MCF 10A (cell line): ENCODE results near the gene SP100. TPM values are rescaled to one million over a fixed set of nuclear protein-coding genes. Genes with fewer than 3 reads are reported as not detected.

Experiments used
- BruUV-seq: library from RNA; stranded (reverse); fragments of 400-500 nt; replicated peaks from 2 replicates; lab custom pipeline; 2021; lab: Mats Ljungman, UMichigan
- CTCF ChIA-PET: fragments of 300-600 bp; sonication (Branson Sonifier 250); formaldehyde crosslinking; extraction: SDS; loops from one replicate; lab custom pipeline; 2021; ENCODE audit warnings: antibody characterized with exemption, inconsistent platforms; lab: Yijun Ruan, JAX
- POLR2A ChIA-PET: fragments of 300-600, 350-650 bp; sonication (Branson Sonifier 250); formaldehyde crosslinking; extraction: SDS; loops from one replicate; lab custom pipeline; 2020; ENCODE audit warnings: antibody characterized with exemption, inconsistent platforms; lab: Yijun Ruan, JAX
- DNase-seq: peaks from one replicate; pipeline ENCODE4 v3.0.0-alpha.2; 2018; ENCODE audit not compliant: unreplicated experiment
- H3K27ac Mint-ChIP-seq: one replicate; pipeline ENCODE4 v1.8.0; 2022; ENCODE audit warnings: mild to moderate bottlenecking, low read depth, mixed read lengths; ENCODE audit not compliant: unreplicated experiment
- H3K27me3 Mint-ChIP-seq: one replicate; pipeline ENCODE4 v1.8.0; 2022; ENCODE audit warnings: mixed read lengths; ENCODE audit not compliant: insufficient read depth, unreplicated experiment
- H3K36me3 Mint-ChIP-seq: one replicate; pipeline ENCODE4 v1.8.0; 2022; ENCODE audit warnings: mild to moderate bottlenecking, moderate library complexity, mixed read lengths; ENCODE audit not compliant: insufficient read depth, unreplicated experiment
- H3K4me1 Mint-ChIP-seq: one replicate; pipeline ENCODE4 v1.8.0; 2022; ENCODE audit warnings: mixed read lengths; ENCODE audit not compliant: insufficient read depth, unreplicated experiment
- H3K4me3 Mint-ChIP-seq: one replicate; pipeline ENCODE4 v1.8.0; 2022; ENCODE audit warnings: mild to moderate bottlenecking, moderate library complexity, mixed read lengths; ENCODE audit not compliant: unreplicated experiment
- H3K9me3 Mint-ChIP-seq: one replicate; pipeline ENCODE4 v1.8.0; 2022; ENCODE audit warnings: mixed read lengths; ENCODE audit not compliant: unreplicated experiment
- CTCF ChIP-seq: fragments of 200-600 bp; IDR thresholded peaks from one replicate; pipeline ENCODE4 v1.8.0; 2022; ENCODE audit warnings: antibody characterized with exemption, mild to moderate bottlenecking; ENCODE audit not compliant: unreplicated experiment
- intact Hi-C: fragments of 100-400 bp; cut with micrococcal nuclease; formaldehyde crosslinking; loops from 2 replicates; pipeline ENCODE4 v1.14.1; 2022
- total RNA-seq: library from RNA; stranded (reverse); gene quantifications from 2 replicates; pipeline ENCODE4 v1.2.3, GENCODE V29; 2022

The SP100 gene
- total RNA-seq, 1 experiment from 2014 or later, result 54.5 TPM

- POLR2A ChIA-PET, result no interaction called here
- no peaks in the 10 kb centered on the region for H3K27me3 Mint-ChIP-seq
- BruUV-seq, result no TSS peak
- TF ChIP-seq CTCF, result no peak
- H3K4me1 Mint-ChIP-seq, result no peaks in the 10 kb centered on the region
- no peak overlapping the region for H3K27ac Mint-ChIP-seq
- H3K36me3 Mint-ChIP-seq, result no peaks in the 10 kb centered on the region
- no peak overlapping the region for H3K4me3 Mint-ChIP-seq
- DNase-seq, result no peak
- intact Hi-C loops, result no loop called here
- CTCF ChIA-PET, result interaction anchor here (0.6 kb wide), 1 partner anchor 404 kb away, joined by 3 read pairs; no protein-coding TSS in a partner anchor
- H3K9me3 Mint-ChIP-seq, result peaks cover 7% of the 10 kb centered on the region
Measured at GRCh38 chr2:230583581-230583980, 167.6 kb downstream of the SP100 start.

GRCh38 chr2:230586328-230586982, 170.5 kb downstream of the SP100 start:
- no peak for DNase-seq
- BruUV-seq, result no TSS peak
- intact Hi-C loops, result no loop called here
- Mint-ChIP-seq H3K4me3 (no peak overlapping the region), H3K27me3 (no peaks in the 10 kb centered on the region), H3K4me1 (no peaks in the 10 kb centered on the region), H3K9me3 (peaks cover 13% of the 10 kb centered on the region), H3K27ac (no peak overlapping the region), H3K36me3 (no peaks in the 10 kb centered on the region)
- ChIA-PET CTCF (no interaction called here), POLR2A (interaction anchor here (0.7 kb wide), 1 partner anchor 29 kb away, joined by 3 read pairs; no protein-coding TSS in a partner anchor)
- no peak for TF ChIP-seq CTCF

GRCh38 chr2:230589025-230589424, 173.0 kb downstream of the SP100 start:
- ChIA-PET CTCF (no interaction called here), POLR2A (no interaction called here)
- H3K27me3 Mint-ChIP-seq, result no peaks in the 10 kb centered on the region
- no TSS peak for BruUV-seq
- H3K9me3 Mint-ChIP-seq, result peaks cover 6% of the 10 kb centered on the region
- TF ChIP-seq CTCF, result no peak
- H3K4me1 Mint-ChIP-seq, result no peaks in the 10 kb centered on the region
- intact Hi-C loops, result no loop called here
- no peak overlapping the region for H3K4me3 Mint-ChIP-seq
- H3K36me3 Mint-ChIP-seq, result no peaks in the 10 kb centered on the region
- H3K27ac Mint-ChIP-seq, result no peak overlapping the region
- no peak for DNase-seq

- no peak for DNase-seq
- H3K36me3 Mint-ChIP-seq, result no peaks in the 10 kb centered on the region
- peaks cover 6% of the 10 kb centered on the region for H3K9me3 Mint-ChIP-seq
- H3K4me3 Mint-ChIP-seq, result no peak overlapping the region
- no peaks in the 10 kb centered on the region for H3K27me3 Mint-ChIP-seq
- no peaks in the 10 kb centered on the region for H3K4me1 Mint-ChIP-seq
- ChIA-PET POLR2A (no interaction called here), CTCF (no interaction called here)
- no peak for TF ChIP-seq CTCF
- H3K27ac Mint-ChIP-seq, result no peak overlapping the region
- intact Hi-C loops, result no loop called here
- no TSS peak for BruUV-seq
Measured at GRCh38 chr2:230589497-230590015, 173.6 kb downstream of the SP100 start.
